Stimulated activated CD4-positive, alpha-beta T cell treated with anti-CD3 and anti-CD28 coated beads, Interleukin-4, amount 100 ng/mL, for 4 hours (primary cell): Measurements from ENCODE around the gene HOXA6.

Source experiments
- DNase-seq, 2 experiments: peaks; one replicate each; pipeline ENCODE4 v3.0.0-alpha.2; 2020

The HOXA6 gene

DNA sequence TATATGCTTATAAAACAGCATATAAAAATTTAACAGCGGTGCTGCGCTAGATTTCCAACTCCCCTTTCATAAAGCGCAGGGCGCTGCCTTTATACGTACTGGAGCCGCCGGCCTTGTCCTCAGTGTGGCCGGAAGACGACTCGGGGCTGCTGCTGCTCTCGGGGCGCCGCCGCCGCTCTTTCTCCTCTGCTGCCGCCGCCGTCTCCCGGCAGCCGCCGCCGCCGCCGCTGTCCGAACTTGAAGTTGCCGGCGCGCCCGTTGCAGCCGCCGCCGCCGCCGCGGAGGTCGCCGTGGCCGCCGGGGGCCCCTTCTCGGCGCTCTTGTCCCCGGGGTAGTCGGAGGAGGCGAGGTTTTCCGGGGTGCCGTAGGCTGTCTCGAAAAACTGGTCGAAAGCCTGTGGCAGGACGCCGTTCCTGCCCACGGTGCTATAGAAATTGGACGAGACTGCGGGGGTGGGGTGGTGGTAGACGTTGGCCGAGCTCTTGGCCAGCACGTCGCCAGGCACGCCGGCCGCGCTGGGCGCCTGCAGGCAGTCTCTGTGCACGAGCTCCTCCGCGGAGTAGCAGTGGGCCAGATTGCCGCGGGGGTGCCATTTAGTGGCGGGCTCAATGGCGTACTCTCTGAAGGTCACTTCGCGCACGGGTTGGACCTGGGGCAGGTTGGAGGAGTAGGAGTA is 36.9 kb upstream of the HOXA6 start:
- no peak for DNase-seq

DNA sequence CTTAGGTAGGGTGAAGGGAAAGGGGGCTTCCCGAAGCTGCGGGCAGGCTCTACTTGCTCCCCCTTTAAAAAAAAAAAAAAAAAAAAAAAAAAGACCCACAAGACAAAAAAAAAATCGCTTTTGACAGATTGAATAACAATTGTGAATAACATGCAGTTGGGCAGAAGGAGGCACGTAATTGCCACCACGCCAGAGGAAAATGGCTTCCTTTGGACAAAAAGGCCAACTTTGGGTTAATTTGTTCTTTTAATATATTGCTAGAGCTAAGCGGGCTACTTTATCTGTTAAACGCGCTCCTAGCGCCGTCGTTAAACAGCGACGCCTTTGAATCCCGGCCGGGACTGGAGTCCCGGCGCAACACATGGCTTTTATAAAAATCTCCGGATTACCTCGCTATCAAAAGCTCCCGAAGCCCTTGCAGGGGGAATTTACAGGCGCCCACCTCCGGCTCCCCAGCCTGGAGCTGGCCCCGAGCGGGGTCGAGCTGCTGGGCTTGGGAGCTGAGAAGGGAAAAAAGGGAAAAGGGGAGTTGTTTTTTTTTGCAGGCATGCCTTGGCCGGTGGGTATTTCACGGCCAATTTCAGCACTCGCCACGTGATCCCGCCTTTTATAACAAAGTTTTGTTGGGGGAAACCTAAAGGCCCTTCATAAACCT is 36.2 kb upstream of the HOXA6 start:
- no peak for DNase-seq

DNA sequence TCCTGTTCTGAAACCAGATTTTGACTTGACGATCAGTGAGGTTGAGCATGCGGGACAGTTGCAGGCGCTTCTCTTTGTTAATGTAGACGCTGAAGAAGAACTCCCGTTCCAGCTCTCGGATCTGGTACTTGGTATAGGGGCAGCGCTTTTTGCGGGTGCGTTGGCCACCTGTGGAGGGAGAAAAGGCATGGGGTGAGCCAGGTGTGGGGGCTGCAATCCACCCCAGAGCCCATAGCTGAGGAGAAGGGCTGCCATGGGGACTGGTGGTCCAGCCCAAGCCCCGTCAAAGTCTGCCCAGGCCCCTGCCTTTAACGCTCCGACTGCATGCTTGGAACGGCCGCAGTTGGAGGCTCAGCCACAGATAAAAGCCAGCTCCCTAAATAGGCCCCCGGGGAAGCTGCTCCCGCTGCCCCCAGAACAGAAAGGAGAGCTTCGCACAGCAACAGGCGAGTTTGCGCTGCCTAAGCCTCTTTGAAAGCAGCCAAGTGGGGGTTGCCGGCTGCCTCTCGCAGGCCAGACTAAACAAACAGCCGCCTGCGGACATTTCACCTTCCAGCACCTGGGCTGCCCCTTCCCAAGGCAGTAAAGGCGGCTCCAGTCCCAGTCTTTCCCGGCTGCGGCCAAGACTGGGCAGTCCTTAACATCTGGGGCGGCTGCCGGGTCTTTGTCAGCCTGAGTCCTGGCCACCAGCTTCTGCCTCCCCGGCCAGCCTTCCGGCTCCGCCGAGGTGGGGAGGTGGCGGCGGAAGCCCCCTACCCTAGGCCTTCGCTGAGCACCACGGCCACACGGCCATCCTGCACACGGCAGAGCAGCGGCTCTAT is 35.5 kb upstream of the HOXA6 start:
- no peak for DNase-seq

DNA sequence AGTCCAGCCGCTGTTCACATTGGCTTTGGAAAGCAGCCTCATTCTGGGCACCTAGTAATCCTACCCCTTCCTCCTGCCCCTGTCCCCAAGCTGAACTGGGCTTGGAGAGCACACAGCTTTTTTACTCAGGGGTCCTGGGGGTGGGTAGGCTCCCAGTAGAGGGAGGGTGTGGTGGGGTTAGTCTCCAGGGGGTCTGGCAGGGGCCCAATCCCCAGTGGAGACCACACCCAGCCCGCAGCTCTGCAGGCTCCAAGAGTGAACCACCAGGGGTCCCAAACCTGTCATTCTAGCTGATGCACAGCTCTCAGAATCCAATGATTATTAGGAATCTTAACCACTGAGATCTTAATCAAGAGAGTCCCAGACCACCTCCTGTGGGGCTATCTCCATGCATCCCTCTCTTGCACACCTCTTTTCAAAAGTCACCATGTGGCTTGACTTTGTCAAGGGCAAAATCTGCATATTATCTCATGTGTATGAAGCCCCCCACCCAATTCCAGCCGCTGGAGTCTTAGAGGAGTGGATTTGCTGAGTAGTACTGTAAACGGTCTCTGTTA is 34.8 kb upstream of the HOXA6 start:
- no peak for DNase-seq

DNA sequence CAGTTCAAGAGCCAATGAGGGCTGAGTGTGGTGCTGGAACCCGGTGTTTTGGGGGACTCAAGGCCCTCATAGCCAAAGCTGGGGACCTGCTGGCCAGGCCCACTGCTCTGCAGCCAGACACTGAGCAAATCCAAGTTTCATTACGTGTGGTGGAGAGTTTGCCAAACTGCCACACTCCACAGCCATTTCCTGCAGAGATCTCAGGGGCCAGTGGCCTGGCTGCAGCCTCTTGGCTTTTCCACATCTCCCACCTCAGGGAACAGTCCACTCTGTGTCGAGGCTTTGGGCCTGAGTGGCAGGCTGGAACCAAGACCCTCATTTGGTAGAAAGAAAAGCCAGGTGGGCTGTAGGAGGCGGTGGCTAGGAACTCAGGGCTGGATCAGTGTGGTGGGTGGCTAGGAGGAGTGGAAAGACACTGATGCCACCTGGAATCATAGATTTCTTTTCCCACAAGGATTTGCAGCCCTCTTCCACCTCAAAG is 34.3 kb upstream of the HOXA6 start:
- no peak for DNase-seq

DNA sequence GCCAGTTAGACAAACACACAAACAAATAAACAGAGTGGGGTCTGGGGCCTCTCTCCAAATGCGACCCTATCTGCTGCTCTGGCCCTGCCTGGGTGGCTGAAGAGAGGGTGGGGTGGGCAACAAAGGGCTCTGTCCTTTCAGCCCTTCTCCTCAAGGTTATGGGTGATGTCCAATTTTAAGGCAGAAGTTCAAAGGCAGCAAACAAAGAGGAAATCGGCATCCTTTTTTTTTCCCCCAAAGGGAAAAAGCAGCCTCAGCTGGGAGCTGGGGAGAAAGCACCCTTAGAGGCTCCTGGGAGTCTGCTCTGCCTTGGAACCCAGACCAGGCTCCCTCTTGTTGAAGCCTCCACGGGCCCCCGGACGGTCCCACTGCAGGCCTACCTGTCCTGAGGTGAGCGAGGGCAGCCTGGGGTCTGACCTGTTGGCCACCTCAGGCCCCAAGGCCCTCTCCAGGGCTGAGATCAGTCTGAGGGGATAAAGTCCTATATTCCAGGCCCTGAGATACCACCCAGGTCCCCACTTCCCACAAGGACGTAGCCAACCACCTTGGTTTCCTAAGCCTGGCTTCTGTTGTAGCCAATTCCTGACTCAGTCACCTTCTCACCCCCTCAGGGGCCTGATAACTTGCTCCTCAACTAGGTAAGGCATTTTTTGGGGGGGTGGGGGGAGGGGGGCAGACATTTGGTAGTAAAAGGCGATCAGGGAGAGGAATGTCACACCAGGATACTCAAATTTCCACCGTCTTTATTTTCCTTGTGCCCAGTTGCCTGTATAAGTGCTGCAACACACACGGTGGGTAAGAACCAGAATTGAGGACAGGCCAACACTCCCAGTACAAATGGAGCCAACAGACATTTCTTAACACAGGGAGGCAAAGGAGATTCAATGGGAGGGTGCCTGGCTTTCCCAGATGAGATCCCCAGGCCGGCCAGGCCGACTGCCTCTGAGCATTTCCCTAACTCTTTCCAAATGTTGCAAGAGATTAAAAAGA is 33.2 kb upstream of the HOXA6 start:
- DNase-seq = no peak

DNA sequence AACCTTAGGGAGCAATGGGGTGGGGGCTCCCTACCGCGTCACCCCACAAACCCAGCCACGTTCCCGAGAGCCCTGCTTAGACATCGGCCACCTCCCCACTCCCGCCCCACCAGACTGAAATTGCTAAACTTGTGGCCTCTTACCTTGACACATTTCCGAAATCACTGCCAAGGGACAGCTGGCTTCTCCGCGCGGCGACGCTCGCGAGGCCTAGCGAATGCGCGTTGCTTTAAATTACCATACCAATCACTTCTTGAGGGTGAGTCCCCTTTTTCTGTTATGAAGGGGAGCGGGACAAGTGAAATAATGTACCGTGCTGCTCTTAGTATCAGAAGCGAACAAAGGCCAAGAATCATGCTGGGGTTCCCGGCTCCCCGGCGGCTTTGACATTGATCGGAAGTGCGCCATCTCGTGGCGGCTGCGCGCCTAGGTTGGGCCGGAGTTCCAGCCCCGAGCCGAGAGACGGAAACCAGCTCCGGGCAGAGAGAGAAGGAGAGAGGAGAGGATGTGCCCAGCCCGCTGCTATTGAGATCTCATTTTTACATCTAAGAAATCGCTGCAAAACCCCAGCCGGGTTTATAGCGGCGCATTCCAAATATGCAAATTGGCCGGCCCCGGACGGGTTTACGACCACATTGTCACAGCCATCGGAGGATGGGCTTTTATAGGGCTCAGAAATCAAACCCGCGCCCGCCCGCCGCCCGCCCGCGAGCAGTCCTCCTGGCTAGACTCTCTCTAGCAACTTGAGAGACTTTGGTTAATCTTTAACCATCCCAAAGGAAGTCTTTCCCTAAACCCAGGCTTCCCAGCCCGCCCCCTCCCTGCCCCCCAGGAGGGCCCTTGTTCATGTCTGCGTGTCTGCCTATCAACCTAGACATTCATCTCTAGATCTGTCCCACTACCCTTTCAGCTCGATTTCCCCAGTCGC is 32.2 kb upstream of the HOXA6 start:
- DNase-seq = peak; percentile 41 to 67

DNA sequence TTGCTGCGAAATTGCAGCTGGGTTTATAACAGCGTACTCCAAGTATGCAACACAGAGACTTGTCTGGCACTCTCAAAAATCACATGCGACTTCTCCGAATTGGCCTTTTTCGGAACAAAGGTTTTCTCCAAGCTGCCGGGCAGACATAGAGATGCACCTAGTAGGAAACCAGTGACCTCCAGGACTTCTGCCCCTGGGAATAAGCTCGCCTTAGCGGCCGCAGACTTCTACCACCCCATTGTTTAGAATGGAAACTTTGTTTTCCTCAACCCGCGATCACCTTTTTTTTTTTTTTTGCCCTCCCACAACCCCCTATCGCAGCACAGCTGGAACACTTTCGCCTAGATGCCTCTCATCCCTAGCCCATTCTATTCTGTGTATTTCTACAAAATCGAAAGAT is 31.5 kb upstream of the HOXA6 start:
- no peak for DNase-seq

DNA sequence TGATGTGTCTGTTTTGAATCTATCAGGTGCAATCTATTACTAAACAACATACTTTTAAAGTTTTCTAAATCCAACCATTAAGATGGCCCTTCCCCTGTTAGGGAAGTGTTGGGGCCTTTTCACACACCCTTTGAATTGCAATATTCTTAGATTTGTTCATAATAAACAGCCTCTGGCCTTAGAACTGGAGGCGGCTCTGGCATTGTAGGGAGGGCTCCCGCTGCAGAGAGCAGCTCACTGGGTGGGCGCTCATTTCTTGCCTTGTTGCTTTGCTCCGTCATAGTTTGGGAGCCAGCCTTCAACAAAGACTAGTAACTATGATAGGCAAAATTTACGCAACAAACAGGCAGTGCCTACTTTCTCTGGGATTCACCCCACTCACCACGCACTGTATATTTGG is 30.8 kb upstream of the HOXA6 start:
- DNase-seq = no peak

DNA sequence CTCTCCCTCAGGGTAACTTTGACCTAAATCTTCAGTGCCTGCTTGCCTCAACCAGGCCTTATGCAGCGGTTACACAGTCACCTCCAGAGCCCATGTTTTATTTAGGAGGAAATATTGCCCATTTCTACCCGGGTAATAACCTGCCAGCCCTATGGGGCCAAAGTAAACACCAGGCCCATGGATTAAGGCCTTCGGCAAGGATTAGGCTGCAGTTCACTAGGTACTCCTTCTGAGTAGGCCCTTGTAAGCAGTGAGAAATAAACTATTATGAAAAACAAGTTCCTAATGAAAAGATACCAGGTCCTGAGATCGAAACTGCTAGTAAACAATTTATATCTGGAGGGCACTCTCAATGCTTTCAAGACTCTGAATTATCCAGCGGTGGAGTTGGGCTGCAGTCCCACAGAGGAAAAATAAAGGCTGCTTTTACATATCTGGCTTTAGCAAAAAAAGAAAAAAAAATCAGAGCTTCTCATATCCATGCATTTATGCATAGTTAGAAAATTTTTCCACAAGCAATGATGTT is 30.3 kb upstream of the HOXA6 start:
- DNase-seq = no peak

DNA sequence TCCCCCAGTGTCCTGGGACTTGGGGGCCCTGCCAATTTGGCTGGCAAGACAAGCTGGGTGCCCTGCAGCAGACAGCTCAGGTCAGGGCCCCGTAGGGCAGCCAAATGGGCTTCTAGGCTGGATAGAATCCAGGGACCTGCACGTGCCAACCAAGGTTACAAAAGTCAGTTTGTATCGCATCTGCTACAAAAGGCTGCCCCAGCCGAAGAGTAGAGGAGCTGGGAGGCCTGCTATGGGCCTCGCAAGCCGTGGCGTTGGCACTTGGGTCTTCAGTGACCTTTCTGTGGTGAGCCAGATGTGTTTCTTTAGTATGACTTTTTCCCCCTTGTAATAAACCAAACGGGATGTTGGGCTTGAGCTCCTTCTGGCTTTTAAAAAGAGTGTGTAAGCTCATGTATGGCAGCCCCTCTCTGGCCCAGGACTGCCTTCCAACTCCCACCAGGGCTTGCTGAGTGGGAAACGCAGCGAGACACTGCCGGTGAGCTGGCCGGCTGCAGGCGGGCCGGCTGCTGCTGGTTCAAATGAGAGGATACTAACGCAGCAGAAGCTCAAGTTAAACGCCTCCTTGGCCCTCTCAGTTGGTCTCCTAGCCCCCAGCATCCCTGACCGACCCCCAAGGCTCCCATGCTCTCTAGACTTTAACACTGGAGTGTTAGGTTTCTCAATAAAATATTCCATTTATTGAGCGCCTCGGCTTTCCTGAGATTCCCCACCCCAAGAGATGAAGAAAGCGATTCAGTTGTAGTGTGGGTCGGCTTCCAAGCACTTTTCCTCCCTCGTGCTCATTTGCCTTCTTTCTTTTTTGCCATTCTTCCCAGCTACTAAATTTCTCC is 29.6 kb upstream of the HOXA6 start:
- no peak for DNase-seq

DNA sequence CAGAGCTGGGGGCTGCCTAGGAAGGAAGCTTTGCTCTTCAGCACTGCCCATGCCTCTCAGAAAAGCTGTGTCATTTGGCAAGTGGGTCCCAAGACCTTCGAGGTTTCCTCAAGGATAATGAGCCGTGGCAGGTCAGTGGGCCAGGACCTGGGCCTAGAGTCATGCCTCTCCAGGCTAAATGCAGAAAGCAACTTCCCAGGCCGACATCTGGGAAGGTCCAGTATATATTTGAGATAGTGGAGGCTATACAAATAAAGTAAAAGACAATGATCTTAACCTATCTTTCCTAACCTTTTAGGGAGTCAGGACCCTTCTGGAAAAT is 28.9 kb upstream of the HOXA6 start:
- DNase-seq = no peak

DNA sequence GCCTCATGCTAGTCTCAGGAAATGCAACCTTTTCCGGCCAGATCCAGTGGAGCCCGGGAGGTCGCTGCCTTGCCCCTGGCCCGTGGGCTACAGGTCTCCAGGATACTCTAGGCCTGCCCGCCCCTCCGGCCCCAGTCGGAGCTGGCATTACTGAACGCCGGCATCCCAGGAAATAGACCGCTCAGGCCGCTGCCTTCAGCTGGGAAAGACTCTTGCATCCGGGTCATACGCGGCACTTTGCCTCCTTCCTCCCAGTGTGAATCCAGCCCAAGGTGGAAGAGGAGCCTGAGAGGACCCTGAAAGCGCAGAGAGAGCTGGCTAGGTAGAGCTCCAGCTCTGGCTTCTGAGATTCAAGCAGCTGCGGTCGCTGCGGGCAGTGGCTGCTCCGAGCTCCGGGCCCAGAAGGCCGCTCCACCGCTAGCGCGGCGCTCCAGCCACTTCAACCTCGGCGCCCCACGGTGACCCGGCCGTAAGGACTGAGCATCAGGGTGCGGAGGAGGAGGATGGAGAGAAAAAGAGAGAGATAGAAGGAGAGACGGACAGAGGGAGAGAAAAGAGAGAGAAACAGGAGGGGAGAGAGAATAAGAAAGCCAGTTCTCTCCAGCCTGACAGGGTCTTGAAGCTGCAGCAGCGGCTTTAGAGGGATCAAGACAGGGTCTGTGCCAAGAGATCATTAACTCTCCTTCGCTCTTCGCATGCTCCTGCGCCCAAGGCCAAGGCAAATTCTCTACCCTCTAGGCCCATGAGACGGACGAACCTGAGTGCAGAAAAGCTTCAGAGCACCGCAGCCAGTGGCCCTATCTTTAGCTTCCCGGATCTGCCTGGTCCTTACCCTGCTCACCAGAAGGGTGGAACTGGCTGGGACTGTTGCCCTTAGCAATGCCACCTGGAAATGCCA is 28.3 kb upstream of the HOXA6 start:
- DNase-seq = no peak

DNA sequence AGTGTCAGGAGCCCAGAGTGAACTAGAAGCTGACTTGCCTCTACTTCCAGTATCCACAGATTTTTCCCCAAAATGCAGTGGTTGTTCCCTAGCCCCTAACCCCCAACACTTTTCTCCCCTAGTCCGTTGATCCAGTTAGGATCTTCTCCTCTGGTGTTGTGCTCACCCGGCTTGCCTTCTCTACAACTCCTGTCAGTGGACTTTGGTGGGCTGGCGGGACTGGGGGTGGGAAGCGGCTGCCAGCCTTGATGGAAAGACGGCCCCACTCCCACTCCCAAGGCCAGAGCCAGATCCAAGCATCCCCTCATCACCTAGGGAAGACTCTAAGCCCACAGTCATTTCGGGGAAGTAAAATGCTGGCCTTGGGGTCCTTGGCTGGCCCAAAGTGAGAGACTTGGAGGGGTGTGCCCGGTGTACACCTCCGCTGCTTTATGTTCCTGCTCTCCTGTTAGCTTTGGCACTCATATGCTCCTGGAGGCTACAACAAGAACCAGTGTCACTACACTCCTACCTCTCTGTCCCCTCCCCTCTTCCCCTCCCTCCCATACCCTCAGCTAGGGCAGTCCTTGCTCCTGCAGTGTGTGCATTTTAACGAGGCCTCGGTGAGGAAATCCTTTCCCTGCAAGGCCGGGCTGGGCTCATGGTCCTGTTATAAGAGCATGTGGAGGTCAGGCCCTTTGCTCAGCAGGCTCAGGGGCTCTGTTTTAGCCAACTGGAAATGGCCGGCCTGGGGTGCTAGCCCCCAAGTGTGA is 27.5 kb upstream of the HOXA6 start:
- DNase-seq = no peak

DNA sequence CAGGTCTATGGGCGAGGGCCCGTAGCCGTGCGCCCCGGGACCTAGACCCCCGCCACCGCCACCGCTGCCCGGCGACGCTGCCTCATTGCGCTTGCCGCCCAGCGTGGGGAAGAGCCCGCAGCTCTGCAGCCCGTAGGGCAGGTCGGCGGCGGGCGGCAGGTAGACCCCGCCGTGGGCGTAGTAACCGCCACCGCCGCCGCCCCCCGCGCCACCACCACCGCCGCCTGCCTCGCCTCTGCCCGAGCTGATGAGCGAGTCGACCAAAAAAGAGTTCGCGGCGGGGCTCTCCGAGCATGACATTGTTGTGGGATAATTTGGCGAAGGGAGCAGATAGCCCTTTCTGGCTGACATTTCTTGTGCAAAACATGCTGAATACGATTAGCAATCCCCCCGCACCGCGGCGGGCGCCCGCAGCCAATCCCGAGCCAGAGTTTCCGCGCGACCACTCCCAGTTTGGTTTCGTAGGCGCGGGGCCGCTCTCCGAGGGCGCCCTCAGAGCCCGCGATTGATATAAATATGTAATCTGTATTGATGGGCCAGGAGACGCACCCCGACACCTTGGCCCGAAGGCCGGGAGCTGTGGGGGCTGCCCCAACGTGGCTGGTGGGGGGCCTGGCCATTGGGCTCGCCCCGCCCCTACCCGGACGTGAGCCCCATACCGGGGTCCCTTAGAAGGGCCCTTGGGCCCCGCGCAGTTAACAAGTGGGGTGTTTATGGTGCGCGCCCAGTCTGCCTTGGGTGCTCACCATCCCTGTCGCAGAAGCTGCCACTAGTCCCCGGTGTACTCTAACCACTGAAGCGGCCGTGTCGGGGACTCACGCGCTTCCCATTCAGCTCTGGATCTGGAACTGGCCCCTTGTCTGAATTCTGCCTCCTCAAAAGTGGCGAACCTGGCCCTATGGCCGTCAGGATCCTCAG is 26.6 kb upstream of the HOXA6 start, which contains the start of gene HOXA10:
Gene HOXA10, minus strand, starts transcription at position 365 of the 918 bp plus-strand sequence. Its CDS starts 14 bp downstream, at position 351.
- DNase-seq = no peak

DNA sequence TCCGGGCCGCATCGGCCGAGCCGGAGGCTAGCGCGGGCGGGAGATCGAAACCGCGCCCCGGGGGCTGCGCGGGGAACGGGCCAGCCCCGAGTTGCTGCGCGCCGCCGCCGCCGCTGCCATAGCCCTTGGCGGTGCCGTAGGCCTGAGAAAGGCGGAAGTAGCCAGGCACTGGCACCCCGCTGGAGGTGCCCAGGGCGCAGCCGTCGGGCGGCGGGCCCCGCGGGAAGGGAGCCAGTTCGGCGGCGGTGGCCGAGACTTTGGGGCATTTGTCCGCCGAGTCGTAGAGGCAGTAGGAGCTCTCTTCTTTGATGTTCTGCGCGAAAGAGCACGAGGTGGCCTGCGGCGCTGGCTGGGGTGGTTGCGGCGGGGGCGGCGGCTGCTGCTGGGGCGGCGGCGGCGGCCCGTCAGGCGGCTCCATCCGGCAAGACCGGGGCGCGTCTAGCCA is 26.0 kb upstream of the HOXA6 start:
- no peak for DNase-seq
